Chondrocyte (in vitro differentiated cells): ENCODE measurements around the gene C10orf90. TPM values are rescaled to one million over a fixed set of nuclear protein-coding genes. Genes with fewer than 3 reads are reported as not detected.

Source experiments
- DNase-seq: peaks from one replicate; pipeline ENCODE4 v3.0.0; 2021; ENCODE audit warnings: mixed read lengths, low spot score
- H3K27ac Mint-ChIP-seq: one replicate; pipeline ENCODE4 v1.8.0; 2021; ENCODE audit warnings: mild to moderate bottlenecking, moderate library complexity, mixed read lengths; ENCODE audit not compliant: unreplicated experiment
- H3K27me3 Mint-ChIP-seq: 2 replicates; pipeline ENCODE4 v1.8.0; 2021; ENCODE audit warnings: low read depth, mixed read lengths
- H3K36me3 Mint-ChIP-seq: 2 replicates; pipeline ENCODE4 v1.8.0; 2021; ENCODE audit warnings: low read depth, mixed read lengths
- H3K4me1 Mint-ChIP-seq: 2 replicates; pipeline ENCODE4 v1.8.0; 2021; ENCODE audit warnings: low read depth, mild to moderate bottlenecking, mixed read lengths
- H3K4me3 Mint-ChIP-seq: one replicate; pipeline ENCODE4 v1.8.0; 2021; ENCODE audit warnings: mild to moderate bottlenecking, moderate library complexity, mixed read lengths; ENCODE audit not compliant: unreplicated experiment
- H3K9me3 Mint-ChIP-seq: 2 replicates; pipeline ENCODE4 v1.8.0; 2021; ENCODE audit warnings: low read depth, mixed read lengths
- total RNA-seq: library from RNA; stranded (reverse); gene quantifications from 3 replicates; pipeline ENCODE4 v1.2.1, GENCODE V29; 2021
- TF ChIP-seq, protein P1 (sequence below): fragments of 200-600 bp; sonication (generic); IDR thresholded peaks from 2 replicates; pipeline ENCODE4 v1.5.0; 2021; ENCODE audit warnings: antibody characterized with exemption, mild to moderate bottlenecking, moderate library complexity

C10orf90 gene
- total RNA-seq, 1 donor from 2014 or later, result not detected

DNA sequence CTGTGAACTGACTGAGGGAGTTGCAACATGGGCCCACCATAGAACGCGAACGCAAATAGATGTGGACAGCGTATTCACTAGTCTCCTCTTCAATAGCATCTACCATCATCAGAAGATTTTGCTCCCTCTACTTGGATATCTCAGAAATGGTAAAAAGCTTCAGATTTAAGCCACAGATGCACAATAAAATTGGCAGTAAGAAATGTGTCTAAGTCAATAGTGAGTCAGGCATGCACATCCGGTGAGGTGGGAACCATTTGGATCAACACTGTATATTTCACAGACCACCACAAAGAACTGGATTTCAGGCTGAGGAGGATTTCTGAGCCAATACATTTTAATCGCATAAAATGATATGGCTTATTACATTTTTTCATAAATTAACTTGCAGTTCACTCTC lies 170.7 kb downstream of the C10orf90 start:
- Mint-ChIP-seq H3K27me3 (no peaks in the 10 kb centered on the region), H3K36me3 (no peaks in the 10 kb centered on the region), H3K4me3 (no peak overlapping the region), H3K9me3 (no peaks in the 10 kb centered on the region), H3K27ac (no peak overlapping the region), H3K4me1 (peaks cover 14% of the 10 kb centered on the region)
- TF ChIP-seq, protein P1, sequence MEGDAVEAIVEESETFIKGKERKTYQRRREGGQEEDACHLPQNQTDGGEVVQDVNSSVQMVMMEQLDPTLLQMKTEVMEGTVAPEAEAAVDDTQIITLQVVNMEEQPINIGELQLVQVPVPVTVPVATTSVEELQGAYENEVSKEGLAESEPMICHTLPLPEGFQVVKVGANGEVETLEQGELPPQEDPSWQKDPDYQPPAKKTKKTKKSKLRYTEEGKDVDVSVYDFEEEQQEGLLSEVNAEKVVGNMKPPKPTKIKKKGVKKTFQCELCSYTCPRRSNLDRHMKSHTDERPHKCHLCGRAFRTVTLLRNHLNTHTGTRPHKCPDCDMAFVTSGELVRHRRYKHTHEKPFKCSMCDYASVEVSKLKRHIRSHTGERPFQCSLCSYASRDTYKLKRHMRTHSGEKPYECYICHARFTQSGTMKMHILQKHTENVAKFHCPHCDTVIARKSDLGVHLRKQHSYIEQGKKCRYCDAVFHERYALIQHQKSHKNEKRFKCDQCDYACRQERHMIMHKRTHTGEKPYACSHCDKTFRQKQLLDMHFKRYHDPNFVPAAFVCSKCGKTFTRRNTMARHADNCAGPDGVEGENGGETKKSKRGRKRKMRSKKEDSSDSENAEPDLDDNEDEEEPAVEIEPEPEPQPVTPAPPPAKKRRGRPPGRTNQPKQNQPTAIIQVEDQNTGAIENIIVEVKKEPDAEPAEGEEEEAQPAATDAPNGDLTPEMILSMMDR, result no peak
- DNase-seq, result no peak

DNA sequence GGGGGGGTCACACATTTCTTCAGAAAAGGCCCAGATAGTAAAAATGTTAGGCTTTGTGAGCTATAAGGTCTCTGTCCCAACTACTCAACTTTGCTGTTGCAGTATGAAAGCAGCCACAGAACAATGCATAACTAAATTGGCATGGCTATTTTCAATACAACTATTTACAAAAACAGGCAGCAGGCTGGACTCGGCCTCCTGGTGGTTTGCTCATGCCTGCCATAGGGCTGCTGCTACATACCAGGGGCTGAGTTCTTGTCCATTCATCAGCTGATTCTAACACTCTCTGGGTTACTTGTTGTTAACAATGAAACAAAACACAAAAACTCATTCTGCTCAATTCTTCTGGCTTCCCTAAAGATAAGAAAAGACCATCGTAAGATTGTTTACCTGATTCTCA lies 172.8 kb downstream of the C10orf90 start:
- Mint-ChIP-seq H3K36me3 (no peaks in the 10 kb centered on the region), H3K4me1 (peaks cover 10% of the 10 kb centered on the region), H3K9me3 (no peaks in the 10 kb centered on the region), H3K4me3 (no peak overlapping the region), H3K27me3 (no peaks in the 10 kb centered on the region), H3K27ac (no peak overlapping the region)
- TF ChIP-seq, protein P1, result peak; percentile 12
- no peak for DNase-seq

GRCh38 chr10:126496771-126497545 lies 173.5 kb downstream of the C10orf90 start:
- Mint-ChIP-seq H3K27ac (no peak overlapping the region), H3K9me3 (no peaks in the 10 kb centered on the region), H3K4me3 (no peak overlapping the region), H3K36me3 (no peaks in the 10 kb centered on the region), H3K4me1 (peaks cover 10% of the 10 kb centered on the region), H3K27me3 (no peaks in the 10 kb centered on the region)
- TF ChIP-seq, protein P1, result no peak
- DNase-seq, result no peak

DNA sequence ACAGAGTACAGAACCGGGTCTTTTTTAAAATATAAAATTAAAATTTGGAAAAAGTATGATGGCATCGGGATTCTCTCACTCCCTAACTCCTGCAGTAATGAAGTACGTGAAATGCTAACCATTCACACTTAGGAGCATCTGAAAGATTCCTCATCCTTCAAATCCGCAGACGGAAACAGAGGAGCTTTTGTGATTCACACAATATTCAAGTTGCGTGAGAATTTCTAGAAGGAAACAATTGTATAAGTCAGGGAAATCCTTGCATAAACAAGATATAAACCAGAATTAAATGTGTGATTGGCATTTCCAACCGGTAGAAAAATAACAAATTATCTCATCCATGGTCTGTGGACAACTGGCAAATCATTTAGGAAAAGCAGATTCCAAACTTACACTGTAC lies 179.0 kb downstream of the C10orf90 start:
- H3K27ac Mint-ChIP-seq, result no peak overlapping the region
- peaks cover 4% of the 10 kb centered on the region for H3K36me3 Mint-ChIP-seq
- H3K9me3 Mint-ChIP-seq, result peaks cover 18% of the 10 kb centered on the region
- TF ChIP-seq, protein P1, result no peak
- no peaks in the 10 kb centered on the region for H3K4me1 Mint-ChIP-seq
- no peaks in the 10 kb centered on the region for H3K27me3 Mint-ChIP-seq
- no peak for DNase-seq
- H3K4me3 Mint-ChIP-seq, result no peak overlapping the region

- no peak overlapping the region for H3K4me3 Mint-ChIP-seq
- H3K4me1 Mint-ChIP-seq, result peaks cover 4% of the 10 kb centered on the region
- no peaks in the 10 kb centered on the region for H3K27me3 Mint-ChIP-seq
Measured at GRCh38 chr10:126481181-126481580, 189.3 kb downstream of the C10orf90 start.

More at GRCh38 chr10:126481181-126481580, 189.3 kb downstream of the C10orf90 start:
- Mint-ChIP-seq H3K27ac (no peak overlapping the region), H3K9me3 (no peaks in the 10 kb centered on the region), H3K36me3 (no peaks in the 10 kb centered on the region)
- TF ChIP-seq, protein P1, result no peak
- DNase-seq, result no peak
